ENCODE data around the gene AP3B1.

DNA sequence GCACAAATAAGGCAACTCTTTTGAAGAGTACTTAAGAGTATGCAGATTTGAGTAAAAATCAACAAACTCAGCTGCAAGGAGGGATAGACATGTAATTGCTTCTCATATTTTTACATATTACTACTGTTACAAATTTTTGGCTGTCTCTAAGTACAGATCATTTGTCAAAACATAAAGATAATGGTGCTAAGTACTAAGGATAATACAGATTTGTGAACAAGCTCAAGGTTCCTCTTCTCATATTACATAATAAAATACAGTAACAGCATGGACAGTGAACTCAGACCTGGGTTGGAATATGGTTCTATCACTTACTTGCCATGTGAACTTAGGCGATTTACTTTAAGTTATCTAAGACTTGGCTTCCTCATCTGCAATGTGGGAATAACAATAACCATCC lies 168.0 kb downstream of the AP3B1 start:
- no peak for TF ChIP-seq POLR2A (IDR thresholded peaks at IDR 0.05)
- TF ChIP-seq, protein P1, sequence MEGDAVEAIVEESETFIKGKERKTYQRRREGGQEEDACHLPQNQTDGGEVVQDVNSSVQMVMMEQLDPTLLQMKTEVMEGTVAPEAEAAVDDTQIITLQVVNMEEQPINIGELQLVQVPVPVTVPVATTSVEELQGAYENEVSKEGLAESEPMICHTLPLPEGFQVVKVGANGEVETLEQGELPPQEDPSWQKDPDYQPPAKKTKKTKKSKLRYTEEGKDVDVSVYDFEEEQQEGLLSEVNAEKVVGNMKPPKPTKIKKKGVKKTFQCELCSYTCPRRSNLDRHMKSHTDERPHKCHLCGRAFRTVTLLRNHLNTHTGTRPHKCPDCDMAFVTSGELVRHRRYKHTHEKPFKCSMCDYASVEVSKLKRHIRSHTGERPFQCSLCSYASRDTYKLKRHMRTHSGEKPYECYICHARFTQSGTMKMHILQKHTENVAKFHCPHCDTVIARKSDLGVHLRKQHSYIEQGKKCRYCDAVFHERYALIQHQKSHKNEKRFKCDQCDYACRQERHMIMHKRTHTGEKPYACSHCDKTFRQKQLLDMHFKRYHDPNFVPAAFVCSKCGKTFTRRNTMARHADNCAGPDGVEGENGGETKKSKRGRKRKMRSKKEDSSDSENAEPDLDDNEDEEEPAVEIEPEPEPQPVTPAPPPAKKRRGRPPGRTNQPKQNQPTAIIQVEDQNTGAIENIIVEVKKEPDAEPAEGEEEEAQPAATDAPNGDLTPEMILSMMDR (IDR thresholded peaks at IDR 0.05): no peak
